ENCODE data around the gene SSU72. TPM values are rescaled to one million over a fixed set of nuclear protein-coding genes. Genes with fewer than 3 reads are reported as not detected.

Gene SSU72
- total RNA-seq, 1 experiment from 2014 or later = 104 TPM

DNA sequence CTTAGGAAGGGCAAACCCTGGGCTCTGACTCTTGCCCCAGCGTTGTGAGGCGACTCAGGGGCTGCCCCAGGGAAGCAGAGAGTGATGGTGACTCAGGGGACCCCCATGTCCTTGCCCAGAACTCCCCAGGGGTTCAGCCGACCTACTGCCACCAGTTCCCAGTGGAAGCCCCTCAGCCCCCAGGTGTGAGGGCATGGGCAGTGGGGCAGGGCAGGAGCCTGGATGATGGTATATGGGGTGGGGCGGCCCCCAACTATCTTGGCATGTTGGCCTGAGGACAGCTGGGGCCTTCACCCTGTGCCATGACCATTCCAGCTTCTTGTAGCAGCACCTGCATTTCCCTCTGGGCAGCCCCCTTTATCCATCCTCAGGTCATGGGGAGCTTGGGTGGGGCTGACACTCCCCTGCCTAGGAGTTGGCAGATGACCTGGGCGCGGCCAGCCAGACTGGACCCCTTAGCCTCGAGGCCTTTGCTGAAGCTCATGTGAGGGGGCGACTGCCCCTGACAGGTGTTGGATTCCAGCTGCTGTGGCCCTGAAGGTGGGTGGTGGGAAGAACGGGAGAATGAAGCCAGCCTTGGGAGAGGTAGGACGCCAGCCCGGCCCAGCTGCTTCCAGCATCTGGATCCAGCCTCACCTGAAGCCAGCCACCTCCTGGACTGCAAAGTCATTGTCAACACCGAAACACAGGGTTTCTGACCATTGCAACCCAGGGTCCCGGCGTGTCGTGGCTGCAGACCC, 27.1 kb upstream of the SSU72 start:
- no peaks in the 10 kb centered on the region for H3K4me1 Mint-ChIP-seq (ENCODE audit: insufficient read depth, unreplicated experiment)
- CTCF ChIA-PET = no interaction called here
- no peaks in the 10 kb centered on the region for H3K36me3 Mint-ChIP-seq (ENCODE audit: insufficient read depth, unreplicated experiment)
- TF ChIP-seq, protein P1, sequence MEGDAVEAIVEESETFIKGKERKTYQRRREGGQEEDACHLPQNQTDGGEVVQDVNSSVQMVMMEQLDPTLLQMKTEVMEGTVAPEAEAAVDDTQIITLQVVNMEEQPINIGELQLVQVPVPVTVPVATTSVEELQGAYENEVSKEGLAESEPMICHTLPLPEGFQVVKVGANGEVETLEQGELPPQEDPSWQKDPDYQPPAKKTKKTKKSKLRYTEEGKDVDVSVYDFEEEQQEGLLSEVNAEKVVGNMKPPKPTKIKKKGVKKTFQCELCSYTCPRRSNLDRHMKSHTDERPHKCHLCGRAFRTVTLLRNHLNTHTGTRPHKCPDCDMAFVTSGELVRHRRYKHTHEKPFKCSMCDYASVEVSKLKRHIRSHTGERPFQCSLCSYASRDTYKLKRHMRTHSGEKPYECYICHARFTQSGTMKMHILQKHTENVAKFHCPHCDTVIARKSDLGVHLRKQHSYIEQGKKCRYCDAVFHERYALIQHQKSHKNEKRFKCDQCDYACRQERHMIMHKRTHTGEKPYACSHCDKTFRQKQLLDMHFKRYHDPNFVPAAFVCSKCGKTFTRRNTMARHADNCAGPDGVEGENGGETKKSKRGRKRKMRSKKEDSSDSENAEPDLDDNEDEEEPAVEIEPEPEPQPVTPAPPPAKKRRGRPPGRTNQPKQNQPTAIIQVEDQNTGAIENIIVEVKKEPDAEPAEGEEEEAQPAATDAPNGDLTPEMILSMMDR (IDR thresholded peaks at IDR 0.05; ENCODE audit: unreplicated experiment) = no peak
- H3K9me3 Mint-ChIP-seq (ENCODE audit: unreplicated experiment) = no peaks in the 10 kb centered on the region
- POLR2A ChIA-PET = interaction anchor here (2.0 kb wide), 1 partner anchor 13 kb away, joined by 6 read pairs; no protein-coding TSS in a partner anchor
- H3K4me3 Mint-ChIP-seq (ENCODE audit: unreplicated experiment) = no peak overlapping the region
- intact Hi-C loops (cut with micrococcal nuclease) = no loop called here
- no peak overlapping the region for H3K27ac Mint-ChIP-seq (ENCODE audit: low read depth, unreplicated experiment)
- no TSS peak for BruUV-seq (replicated peaks)
- H3K27me3 Mint-ChIP-seq (ENCODE audit: insufficient read depth, unreplicated experiment) = no peaks in the 10 kb centered on the region
- DNase-seq (ENCODE audit: unreplicated experiment) = no peak

DNA sequence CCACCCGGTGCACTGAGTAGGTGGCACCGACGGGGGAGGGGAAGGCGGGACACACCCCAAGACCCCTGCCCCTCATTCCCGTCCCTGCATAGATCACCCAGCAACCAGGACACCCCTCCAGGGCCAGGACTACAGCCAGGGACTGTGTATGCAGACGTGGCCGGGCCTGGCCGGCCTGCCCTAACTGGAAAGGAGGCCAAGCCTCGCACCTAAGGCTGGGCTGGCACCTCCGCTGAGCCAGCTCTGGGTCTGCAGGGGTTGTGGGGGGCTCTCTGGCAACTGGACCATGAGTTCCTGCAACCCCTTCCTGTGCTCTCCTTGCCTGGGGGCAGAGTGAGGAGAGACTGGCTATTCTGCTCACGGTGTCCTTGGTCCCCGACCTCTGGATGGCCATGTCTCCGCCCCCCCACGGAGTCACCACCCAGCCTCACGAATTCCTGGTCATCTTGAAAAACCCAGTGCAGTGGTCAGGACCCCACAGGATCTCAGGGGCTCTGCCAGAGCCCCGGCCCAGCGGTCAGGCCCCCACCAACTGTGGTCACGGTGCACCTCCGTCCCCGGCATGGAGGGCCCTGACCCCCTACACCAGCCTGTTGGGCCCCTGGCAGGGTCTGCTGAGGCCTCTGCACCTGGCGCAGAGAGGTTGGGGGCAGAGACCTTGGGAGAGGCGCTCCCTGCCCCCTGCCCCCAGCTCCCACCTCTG, 26.3 kb upstream of the SSU72 start:
- BruUV-seq (replicated peaks) = no TSS peak
- no peak overlapping the region for H3K27ac Mint-ChIP-seq (ENCODE audit: low read depth, unreplicated experiment)
- ChIA-PET CTCF (no interaction called here), POLR2A (interaction anchor here (2.0 kb wide), 1 partner anchor 13 kb away, joined by 6 read pairs; no protein-coding TSS in a partner anchor)
- H3K27me3 Mint-ChIP-seq (ENCODE audit: insufficient read depth, unreplicated experiment) = no peaks in the 10 kb centered on the region
- peak overlapping the region; percentile 63 for H3K4me3 Mint-ChIP-seq (ENCODE audit: unreplicated experiment)
- H3K9me3 Mint-ChIP-seq (ENCODE audit: unreplicated experiment) = no peaks in the 10 kb centered on the region
- no peaks in the 10 kb centered on the region for H3K4me1 Mint-ChIP-seq (ENCODE audit: insufficient read depth, unreplicated experiment)
- no peaks in the 10 kb centered on the region for H3K36me3 Mint-ChIP-seq (ENCODE audit: insufficient read depth, unreplicated experiment)
- intact Hi-C loops (cut with micrococcal nuclease) = no loop called here
- TF ChIP-seq, protein P1 (IDR thresholded peaks at IDR 0.05; ENCODE audit: unreplicated experiment) = no peak
- no peak for DNase-seq (ENCODE audit: unreplicated experiment)

DNA sequence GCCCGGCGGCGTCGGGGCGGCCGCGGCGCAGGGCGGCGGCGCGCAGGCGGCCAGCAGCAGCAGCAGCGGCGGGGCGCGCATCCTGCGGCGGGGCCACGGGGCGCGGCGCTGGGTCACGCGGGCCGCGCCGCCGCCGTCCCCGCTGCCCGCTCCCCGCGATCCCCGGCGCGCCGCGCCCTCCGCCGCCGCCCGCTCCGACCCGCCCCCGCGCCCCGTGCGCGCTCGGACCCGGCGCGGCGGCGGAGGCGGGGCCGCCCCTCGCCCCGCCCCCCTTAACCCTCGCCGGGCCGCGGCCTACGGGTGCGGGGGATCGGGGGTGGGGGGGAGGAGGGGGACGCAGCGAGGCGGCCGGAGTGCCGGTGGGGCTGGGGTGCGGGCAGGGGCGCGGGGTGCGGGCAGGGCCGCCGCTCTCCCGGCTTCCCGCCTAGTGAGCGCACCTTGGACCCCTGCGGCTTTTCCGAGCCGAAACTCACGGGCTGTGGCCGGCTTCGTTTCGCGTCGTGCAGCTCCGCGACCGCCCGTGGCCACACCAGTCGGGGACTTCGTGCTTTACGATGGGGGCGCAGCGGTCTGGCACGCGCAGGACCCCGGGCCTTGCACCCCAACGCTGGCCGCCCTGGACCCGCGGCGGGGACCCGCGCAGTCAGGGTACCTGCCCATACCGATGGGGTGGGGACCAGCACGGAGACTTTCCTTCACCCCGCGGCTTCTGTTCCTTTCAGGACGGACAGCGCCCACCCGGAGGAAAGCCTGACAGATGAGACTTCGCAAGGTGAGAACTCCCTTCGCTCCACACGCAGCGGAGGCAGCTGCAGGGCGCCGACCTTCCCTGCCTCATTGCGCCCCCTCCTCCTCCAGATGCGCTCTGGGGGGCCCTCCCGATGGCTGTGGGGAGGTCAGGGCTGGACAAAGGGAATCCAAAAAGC, 25.5 kb upstream of the SSU72 start, which contains the start of gene FNDC10:
TSS of gene FNDC10 (minus strand) at position 201 of the 926 bp plus-strand sequence. CDS start at position 81, 120 bp downstream.
- TF ChIP-seq, protein P1 (IDR thresholded peaks at IDR 0.05; ENCODE audit: unreplicated experiment) = no peak
- POLR2A ChIA-PET = no interaction called here
- intact Hi-C loops (cut with micrococcal nuclease) = no loop called here
- BruUV-seq (replicated peaks) = no TSS peak
- Mint-ChIP-seq H3K4me3 (ENCODE audit: unreplicated experiment) (peak within 1 kb of the TSS; percentile 63), H3K36me3 (ENCODE audit: insufficient read depth, unreplicated experiment) (no peaks in the 10 kb centered on the region), H3K27ac (ENCODE audit: low read depth, unreplicated experiment) (no peak within 1 kb of the TSS), H3K27me3 (ENCODE audit: insufficient read depth, unreplicated experiment) (no peaks in the 10 kb centered on the region), H3K4me1 (ENCODE audit: insufficient read depth, unreplicated experiment) (no peaks in the 10 kb centered on the region), H3K9me3 (ENCODE audit: unreplicated experiment) (no peaks in the 10 kb centered on the region)
- CTCF ChIA-PET = no interaction called here
- DNase-seq (ENCODE audit: unreplicated experiment) = no peak
